GM12892 (cell line): ENCODE results near the gene TAS2R16.

Source experiments
- POLR2A ChIP-seq: IDR thresholded peaks from 2 replicates; pipeline ENCODE4 v1.6.1; 2011; ENCODE audit warnings: low read depth, low read length, control low read depth
- POLR2AphosphoS5 ChIP-seq: IDR thresholded peaks from 2 replicates; pipeline ENCODE4 v1.6.1; 2011; ENCODE audit warnings: low read depth, low read length, control low read depth
- TAF1 ChIP-seq: IDR thresholded peaks from 2 replicates; pipeline ENCODE4 v1.6.1; 2011; ENCODE audit warnings: low read depth, mild to moderate bottlenecking, control low read depth, low read length, borderline replicate concordance

GRCh38 chr7:123026251-123026650 is 30.8 kb upstream of the TAS2R16 start:
- no peak for TF ChIP-seq POLR2A
- no peak for TF ChIP-seq TAF1
- no peak for TF ChIP-seq POLR2AphosphoS5
